ENCODE results near the gene SLC10A7. TPM values are rescaled to one million over a fixed set of nuclear protein-coding genes. Genes with fewer than 3 reads are reported as not detected.

SLC10A7 gene
- total RNA-seq, 2 donors from 2014 or later, result 6.0 to 7.5 TPM

- Histone ChIP-seq H3K4me3 (ENCODE audit: low read length) (no peak overlapping the region), H3K9ac (ENCODE audit: extremely low read depth, low read length, poor library complexity, severe bottlenecking) (no peak overlapping the region), H3K4me1 (ENCODE audit: control insufficient read depth, insufficient read depth, low read length) (no peaks in the 10 kb centered on the region), H3K9me3 (ENCODE audit: control insufficient read depth, low read length) (peaks cover 17% of the 10 kb centered on the region), H3K36me3 (ENCODE audit: control insufficient read depth, insufficient read depth, low read length) (no peaks in the 10 kb centered on the region), H3K27me3 (ENCODE audit: control insufficient read depth, insufficient read depth, low read length, poor library complexity, severe bottlenecking) (peaks cover 11% of the 10 kb centered on the region), H3K27ac (ENCODE audit: low read depth, low read length) (no peak overlapping the region)
- Mint-ChIP-seq H3K4me1 (peaks cover 2% of the 10 kb centered on the region), H3K36me3 (ENCODE audit: low read depth) (no peaks in the 10 kb centered on the region), H3K4me3 (no peak overlapping the region), H3K27me3 (ENCODE audit: insufficient read depth) (peaks cover 7% of the 10 kb centered on the region), H3K9me3 (peaks cover 8% of the 10 kb centered on the region), H3K27ac (no peak overlapping the region)
- DNase-seq, result no peak
- no peak for TF ChIP-seq CTCF (conservative IDR thresholded peaks at IDR 0.05)
- WGBS, 2 experiments (ENCODE audit: insufficient coverage in 1 of 2, insufficient read length in 1 of 2), result no CpG with 5 or more reads among the region's 1 CpG
Measured at GRCh38 chr4:146482788-146483187, 39.0 kb downstream of the SLC10A7 start.

- Mint-ChIP-seq H3K9me3 (peaks cover 8% of the 10 kb centered on the region), H3K4me1 (peaks cover 7% of the 10 kb centered on the region), H3K27ac (no peak overlapping the region), H3K27me3 (ENCODE audit: insufficient read depth) (peaks cover 2% of the 10 kb centered on the region), H3K36me3 (ENCODE audit: low read depth) (no peaks in the 10 kb centered on the region), H3K4me3 (no peak overlapping the region)
- H3K4me3 ChIP-seq (ENCODE audit: low read length), result no peak overlapping the region
- no peak for DNase-seq
- no peak overlapping the region for H3K9ac ChIP-seq (ENCODE audit: extremely low read depth, low read length, poor library complexity, severe bottlenecking)
- no peaks in the 10 kb centered on the region for H3K4me1 ChIP-seq (ENCODE audit: control insufficient read depth, insufficient read depth, low read length)
- H3K27ac ChIP-seq (ENCODE audit: low read depth, low read length), result no peak overlapping the region
- H3K9me3 ChIP-seq (ENCODE audit: control insufficient read depth, low read length), result peaks cover 17% of the 10 kb centered on the region
- no peak for TF ChIP-seq CTCF (conservative IDR thresholded peaks at IDR 0.05)
- no peaks in the 10 kb centered on the region for H3K36me3 ChIP-seq (ENCODE audit: control insufficient read depth, insufficient read depth, low read length)
- no peaks in the 10 kb centered on the region for H3K27me3 ChIP-seq (ENCODE audit: control insufficient read depth, insufficient read depth, low read length, poor library complexity, severe bottlenecking)
- 83 to 90% methylated on average over 3 of the region's 3 CpGs for WGBS, 2 experiments (ENCODE audit: insufficient coverage in 1 of 2, insufficient read length in 1 of 2)
Measured at GRCh38 chr4:146481246-146481645, 40.5 kb downstream of the SLC10A7 start.

GRCh38 chr4:146478009-146478408, 43.7 kb downstream of the SLC10A7 start:
- no peak overlapping the region for H3K27ac Mint-ChIP-seq
- 91 to 100% methylated on average over 2 to 3 of the region's 3 CpGs for WGBS, 2 experiments (ENCODE audit: insufficient coverage in 1 of 2, insufficient read length in 1 of 2)

More at GRCh38 chr4:146478009-146478408, 43.7 kb downstream of the SLC10A7 start:
- H3K9ac ChIP-seq (ENCODE audit: extremely low read depth, low read length, poor library complexity, severe bottlenecking), result no peak overlapping the region
- no peak overlapping the region for H3K4me3 ChIP-seq (ENCODE audit: low read length)
- no peaks in the 10 kb centered on the region for H3K27me3 ChIP-seq (ENCODE audit: control insufficient read depth, insufficient read depth, low read length, poor library complexity, severe bottlenecking)
- DNase-seq, result no peak
- peaks cover 7% of the 10 kb centered on the region for H3K9me3 ChIP-seq (ENCODE audit: control insufficient read depth, low read length)
- no peaks in the 10 kb centered on the region for H3K36me3 Mint-ChIP-seq (ENCODE audit: low read depth)
- no peak overlapping the region for H3K4me3 Mint-ChIP-seq
- H3K36me3 ChIP-seq (ENCODE audit: control insufficient read depth, insufficient read depth, low read length), result no peaks in the 10 kb centered on the region
- no peak overlapping the region for H3K27ac ChIP-seq (ENCODE audit: low read depth, low read length)
- H3K9me3 Mint-ChIP-seq, result peaks cover 8% of the 10 kb centered on the region
- H3K27me3 Mint-ChIP-seq (ENCODE audit: insufficient read depth), result peaks cover 2% of the 10 kb centered on the region
- H3K4me1 ChIP-seq (ENCODE audit: control insufficient read depth, insufficient read depth, low read length), result no peaks in the 10 kb centered on the region
- H3K4me1 Mint-ChIP-seq, result peaks cover 8% of the 10 kb centered on the region
- no peak for TF ChIP-seq CTCF (conservative IDR thresholded peaks at IDR 0.05)

All from endodermal cell (in vitro differentiated cells).